OCI-M2 (cell line): Measurements from ENCODE around the gene PYGM.

Experiments used
- DNase-seq: peaks from one replicate; lab custom pipeline; 2025; ENCODE audit not compliant: unreplicated experiment; lab: John Stamatoyannopoulos, UW

The PYGM gene

DNA sequence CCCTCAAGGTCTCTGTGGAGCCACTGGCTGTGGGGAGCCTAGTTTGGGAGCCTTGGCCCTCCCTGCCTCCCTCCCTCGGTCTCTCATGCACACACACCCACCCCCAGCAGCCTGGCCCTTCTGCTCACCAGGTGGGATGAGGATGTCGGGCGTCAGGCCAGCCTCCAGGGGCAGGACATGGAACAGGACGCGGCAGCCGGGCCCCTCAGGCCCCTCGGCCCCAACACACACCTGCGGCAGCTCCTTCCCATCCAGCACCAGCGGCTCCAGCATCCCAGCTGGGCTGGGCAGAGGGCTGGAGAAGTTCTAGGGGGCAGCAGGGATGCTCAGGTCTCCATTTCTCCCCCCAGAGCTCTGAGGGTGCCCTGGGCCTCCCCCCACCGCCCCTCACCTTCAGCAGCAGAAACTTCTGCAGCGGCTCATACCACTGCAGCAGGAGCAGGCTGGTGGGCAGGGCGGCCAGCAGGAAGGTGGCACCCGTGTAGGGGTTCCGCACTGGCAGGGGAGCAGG is 32.1 kb upstream of the PYGM start:
- no peak for DNase-seq

DNA sequence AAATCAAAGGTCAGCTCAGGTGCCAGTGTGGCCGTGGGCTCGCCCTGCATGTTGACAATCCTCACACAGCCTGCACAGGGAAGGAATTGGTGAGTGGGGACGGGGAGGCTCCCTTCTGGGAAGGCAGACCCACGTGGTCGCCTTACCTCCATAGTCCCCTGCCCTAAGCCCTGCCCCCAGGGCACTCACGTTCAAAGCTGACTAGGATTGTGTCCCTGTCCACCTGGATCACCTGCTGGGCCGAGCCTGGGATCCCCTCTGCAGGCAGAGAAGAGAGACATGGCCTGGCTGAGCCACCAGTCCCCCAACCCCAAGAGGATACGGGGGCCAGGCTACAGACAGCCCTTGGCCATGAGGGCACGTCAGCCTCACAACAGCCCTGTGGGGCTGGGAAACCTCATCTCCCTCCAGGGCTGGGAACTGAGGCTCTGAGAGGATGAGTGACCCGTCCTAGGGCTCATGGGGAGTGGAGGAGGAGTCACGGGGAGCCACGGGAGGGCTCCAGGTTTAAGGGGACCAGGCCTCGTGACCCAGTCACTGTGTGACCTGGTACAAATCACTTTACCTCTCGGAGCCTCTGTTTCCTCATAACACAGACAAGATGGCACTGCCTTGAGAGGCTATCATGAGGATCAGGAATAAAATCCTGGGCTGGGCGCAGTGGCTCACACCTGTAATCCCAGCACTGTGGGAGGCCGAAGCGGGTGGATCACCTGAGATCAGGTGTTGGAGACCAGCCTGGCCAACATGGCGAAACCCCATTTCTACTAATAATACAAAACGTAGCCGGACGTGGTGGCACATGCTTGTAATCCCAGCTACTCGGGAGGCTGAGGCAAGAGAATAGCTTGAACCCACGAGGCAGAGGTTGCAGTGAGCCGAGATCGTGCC is 30.7 kb upstream of the PYGM start:
- DNase-seq, result no peak

DNA sequence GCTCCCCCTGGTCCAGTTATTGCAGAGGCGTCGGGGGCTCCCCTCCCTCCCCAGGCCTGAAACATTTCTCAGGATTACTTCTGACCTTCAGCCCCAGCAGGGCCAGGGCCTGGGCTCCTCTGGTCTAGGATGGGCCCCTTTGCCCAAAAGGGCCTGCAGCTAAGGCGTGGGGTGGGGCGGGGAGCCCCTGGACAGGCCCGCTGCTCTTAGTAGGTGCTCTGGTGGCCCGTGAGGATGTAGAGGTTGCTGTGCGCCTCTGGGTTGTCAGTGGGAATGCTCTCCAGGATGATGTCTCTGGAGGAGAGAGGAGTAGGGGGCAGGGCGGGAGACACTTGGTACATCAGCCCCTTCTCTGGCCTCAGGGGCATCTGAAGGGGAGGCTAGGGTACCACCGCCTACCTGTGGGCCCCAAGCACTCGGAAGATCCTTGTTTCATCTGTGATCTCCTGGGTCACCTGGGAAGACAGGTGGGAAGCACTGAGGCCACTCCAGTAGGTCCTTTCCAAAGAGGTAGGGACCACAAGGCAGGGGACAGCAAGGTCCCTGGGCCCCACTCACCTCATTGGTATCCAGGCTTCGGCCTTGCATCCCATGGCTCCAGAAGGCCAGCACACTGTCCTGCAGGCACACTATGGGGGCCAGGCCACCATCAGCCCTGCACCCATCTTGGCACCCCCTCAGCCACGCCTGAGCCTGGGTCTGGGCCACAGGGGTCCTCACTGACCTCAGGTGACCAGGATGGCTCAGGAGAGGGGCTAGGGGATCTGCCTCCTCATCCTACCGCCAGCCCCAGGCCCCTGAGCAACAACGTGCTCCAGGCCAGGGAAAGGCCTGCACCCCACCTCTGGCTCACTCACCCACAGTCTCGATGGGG is 29.8 kb upstream of the PYGM start:
- DNase-seq, result no peak

DNA sequence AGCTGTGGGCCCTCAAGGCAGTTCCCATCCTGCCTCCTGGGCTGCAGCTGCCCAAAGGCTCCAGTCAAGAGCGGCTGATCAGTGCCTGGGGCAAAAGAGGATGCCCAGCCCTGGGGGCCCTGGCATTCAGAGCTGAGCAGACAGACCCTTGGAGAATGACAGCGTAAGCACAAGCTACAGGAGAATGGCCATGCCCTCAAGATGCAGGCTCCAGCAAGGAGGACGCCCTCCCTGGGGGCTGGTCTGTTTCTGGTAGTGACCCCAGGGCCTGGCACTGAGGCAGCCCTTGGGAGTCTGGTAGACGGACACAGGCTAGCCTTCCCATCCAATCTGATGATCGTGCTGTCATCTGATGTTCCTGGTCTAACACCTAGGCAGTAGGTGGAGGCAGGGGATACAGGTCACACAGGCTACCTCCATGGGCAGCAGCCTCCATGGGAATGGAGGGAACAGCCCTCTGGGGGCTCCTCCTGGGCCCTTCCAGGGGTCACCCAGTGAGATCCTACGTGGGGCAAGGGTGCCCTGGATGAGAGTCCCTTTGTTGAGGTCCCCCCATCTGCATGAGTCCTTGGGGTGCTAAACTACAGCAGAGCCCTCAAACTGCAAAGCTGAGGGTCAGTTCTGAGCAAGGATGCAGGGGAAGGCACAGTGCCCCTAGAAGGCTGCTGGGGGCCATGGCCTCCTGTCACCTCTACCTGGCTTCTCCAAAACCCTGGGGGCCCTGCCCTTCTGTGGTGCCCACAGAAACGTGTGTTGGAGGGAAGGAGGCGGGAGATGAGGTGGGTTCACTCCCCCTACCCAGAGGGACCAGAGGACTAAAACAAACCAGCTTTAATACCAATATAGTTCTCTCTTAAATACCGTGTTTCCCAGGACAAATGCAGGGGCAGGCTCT is 28.8 kb upstream of the PYGM start:
- DNase-seq, result no peak

DNA sequence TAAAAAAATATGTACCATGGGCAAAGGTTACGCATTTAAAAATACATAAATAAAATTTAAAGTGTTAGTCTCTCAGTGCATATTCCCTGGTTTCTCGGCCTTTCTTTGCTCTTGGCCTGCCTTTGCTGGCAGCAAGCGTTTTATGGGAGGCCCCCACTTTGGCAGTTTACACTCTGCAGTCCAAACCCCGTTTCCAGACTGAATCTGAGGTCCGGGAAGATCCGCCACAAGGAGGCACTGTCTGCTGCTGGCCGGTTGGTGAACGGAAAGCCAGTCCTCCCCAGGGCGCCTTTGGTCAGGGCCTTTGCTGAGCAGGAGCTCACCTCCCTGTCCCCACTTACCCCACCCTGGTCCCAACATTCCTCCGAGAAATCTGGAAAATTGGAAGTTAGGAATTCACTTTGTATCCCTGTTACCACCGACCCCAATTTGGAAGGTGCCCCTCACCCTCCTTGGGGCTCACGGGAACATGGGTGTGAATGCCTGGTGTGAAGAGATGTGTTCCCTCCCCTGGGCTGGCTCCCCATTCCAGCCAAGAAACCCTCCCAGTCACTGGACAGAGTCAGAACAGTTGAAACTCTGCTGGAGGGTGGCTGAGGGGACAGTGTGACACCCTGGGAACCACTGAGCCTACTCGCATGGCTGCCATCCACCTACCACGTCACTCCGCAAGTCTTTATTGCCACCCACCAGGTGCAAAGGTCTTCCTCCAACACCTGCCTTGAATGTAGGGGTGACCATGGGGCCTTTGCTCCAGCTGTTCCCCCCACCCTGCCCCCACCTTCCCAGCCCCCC is 27.9 kb upstream of the PYGM start:
- no peak for DNase-seq

DNA sequence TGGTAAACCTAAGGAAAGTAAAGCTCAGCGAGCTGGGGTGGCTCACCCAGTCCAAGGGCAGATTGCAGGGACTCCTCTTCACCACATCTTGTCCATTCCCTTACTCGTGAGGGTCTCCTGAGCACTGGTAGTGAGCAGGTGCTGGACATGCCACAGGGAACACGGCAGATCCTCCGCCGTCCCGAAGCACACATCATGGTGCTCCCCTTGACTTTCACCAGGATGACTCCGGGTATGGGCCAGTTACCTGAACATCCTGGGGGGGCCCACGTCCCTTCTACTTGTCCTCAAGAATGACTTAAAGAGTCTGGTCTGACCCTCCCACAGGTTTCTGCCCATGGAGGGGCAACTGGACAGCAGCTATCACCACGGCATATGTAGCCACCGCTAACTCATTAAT is 26.5 kb upstream of the PYGM start:
- no peak for DNase-seq

DNA sequence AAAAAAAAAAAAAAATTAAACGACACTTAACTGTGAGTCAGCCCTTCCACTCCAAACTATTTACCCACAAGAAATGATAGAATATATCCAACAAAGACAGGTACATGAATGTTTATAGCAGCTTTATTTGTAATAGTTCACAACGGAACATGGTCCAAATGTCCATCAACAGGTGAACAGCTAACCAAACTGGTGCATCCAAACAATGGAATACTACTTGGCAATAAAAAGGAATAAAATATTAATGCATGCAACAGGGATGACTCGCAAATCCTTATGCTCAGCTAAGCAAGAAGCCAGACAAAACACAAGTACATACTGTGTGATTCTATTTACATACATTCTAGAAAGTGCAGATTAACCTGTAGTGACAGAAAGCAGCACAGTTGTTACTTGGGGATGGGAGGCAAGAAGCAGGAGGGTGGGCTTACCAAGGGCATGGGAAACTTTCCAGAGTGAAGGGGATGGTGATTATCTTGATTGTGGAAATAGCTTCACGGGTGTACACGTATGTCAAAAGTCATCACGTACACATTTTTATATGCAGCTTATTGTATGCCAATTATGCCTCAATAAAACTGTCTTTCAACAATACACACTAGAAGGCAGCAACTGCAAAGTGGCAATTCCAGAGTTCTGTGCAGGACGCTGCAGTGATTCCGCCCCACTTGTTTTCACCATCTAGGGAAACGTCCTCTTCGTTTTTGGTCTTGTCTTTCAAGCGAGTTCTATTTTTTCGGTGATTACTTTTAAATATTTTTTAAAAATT is 25.2 kb upstream of the PYGM start:
- DNase-seq, result no peak

DNA sequence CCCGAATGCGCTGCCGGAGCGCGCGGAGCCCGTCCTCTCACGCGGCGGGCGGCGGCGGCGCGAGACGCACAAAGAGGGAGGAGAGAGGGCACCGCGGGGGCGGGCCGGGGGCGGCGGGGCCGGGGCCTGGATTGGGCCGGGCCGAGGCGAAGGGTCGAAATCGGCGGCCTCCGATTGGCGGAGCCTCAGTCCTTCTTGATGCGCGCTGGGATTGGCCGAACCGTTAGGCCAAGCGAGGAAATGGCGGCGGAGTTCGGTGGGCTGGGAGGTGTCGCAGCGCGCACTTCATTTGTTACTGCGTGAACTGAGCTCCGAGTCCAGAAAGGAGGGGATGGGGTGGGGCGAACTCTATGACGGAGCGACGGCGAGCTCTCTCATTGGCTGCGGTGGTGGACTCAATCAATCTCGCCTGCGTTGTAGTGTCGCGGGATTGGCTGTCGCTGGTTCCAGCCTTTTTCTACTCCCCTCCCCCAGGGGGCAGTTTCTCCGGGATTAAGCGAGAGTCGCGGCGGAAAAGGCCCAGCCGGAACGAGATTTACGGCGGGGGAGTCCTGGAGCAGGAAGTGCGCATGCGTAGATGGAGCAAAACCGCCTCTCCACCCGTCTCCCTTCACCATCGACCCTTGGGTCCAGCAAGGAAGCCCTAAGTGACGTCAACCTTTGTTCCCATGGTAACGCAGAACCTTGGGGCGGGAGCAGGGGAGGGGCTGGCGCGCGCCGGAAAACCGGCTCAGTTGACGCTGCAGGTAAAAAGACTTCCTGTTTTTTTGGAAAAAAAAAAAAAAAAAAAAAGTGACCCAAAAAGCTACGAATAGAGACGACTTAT is 18.9 kb upstream of the PYGM start, which contains the start of gene SF1:
SF1 (minus strand) TSS at position 70 of the 826 bp plus-strand sequence. CDS start 150 bp downstream, outside the sequence.
- DNase-seq, result peak; percentile 87

DNA sequence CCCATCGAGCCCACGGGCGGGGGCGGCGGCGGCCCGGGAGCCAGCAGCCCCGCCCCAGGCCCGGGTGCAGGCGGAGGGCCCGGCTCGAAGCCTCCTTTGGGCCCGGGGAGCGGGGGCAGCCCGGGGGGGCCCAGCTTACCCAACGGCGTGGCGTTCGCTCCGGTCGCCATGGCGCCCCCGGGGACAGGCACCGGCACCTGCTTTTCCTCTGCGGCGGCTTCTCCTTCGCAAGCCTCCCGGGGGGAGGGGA is 18.4 kb upstream of the PYGM start:
- DNase-seq, result no peak

DNA sequence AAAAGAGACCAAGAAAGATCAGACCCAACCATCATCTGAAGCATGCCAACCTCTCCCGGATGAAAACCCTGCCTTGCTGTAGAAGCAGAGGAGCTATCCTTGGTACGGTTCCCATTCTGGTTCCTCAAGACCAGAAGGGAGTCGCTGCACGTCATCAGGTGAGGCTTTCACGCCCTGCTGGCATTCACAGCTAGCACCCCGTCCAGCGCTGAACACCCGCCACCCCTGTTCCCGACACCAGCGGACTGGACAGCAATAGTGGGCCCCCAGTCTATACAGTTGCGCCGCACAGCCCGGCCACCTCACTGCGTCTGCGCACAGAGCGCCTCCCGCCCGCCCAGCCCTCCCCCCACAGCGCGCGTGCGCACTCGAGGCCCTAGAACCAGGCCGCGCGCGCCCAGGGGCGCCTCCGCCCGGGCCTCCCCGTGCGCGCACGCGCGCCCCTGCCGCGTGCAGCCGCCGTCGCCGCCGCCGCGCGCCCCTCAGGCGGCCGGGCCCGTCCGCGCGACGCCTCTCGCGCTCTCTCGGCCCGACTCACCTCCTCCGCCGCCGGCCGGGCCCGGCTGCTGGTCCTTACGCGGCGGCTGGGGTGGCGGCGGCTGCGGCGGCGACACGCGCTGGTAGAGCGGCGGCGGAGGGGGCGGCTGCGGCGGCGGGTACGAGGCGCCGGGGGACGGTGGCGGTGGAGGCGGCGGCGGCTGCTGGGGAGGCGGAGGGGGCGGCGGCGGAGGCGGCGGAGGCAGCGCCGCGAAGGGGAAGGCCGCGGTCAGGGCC is 17.9 kb upstream of the PYGM start:
- DNase-seq, result no peak

DNA sequence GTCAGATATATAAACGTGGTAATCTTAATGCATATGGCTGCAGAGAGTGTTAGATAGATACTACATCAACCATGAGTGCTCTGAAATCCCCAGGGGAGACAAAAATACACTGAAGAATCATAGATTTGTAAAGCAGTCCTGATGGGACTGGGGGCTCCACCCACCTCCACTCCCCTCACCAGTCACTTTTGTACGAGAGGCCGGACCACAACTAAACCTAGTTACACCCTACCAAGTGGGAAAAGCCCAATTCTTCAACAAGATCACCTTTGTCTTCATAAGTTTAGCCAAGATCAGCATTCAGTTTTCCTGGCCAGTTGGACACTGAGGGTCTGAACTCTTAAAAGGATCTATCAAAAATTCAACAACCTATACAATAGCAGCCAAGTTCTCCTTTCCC is 17.1 kb upstream of the PYGM start:
- DNase-seq, result no peak

DNA sequence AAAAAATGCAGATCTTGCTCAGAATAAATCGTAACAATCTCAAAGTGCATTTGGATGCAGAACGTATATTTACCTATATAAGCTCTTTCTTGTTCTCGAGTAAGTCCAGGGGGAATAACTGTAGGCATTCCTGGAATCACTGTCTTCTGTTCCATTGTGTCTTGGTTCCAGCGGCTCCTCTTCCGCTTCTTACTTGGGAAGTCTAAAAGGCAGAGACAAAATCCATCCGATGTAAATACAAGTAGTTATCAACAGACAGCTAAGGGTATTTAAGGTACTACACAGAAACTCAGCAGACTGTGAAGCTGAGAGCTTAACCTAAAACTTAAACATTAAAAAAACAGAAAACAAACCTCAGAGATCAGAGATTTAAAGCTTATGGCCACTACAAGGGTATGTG is 16.7 kb upstream of the PYGM start:
- DNase-seq, result no peak

DNA sequence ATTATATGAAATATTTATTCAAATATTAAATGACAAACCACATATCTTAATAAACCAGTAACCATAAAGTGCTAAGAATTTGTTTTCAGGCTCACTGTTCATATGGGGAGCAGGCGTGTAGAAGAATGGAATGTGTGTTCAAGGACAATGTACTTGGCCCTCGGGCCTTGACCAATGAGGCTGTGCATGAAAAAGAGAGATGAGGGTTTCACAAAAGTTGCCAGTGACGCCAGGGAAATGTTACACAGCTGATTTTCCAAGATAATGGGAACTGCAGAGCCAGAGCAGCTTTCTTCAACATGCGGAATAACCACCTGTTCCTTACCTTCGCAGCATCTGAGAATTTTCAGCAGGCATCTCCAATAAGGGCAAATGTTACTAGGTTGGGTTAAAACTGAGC is 14.4 kb upstream of the PYGM start:
- no peak for DNase-seq

DNA sequence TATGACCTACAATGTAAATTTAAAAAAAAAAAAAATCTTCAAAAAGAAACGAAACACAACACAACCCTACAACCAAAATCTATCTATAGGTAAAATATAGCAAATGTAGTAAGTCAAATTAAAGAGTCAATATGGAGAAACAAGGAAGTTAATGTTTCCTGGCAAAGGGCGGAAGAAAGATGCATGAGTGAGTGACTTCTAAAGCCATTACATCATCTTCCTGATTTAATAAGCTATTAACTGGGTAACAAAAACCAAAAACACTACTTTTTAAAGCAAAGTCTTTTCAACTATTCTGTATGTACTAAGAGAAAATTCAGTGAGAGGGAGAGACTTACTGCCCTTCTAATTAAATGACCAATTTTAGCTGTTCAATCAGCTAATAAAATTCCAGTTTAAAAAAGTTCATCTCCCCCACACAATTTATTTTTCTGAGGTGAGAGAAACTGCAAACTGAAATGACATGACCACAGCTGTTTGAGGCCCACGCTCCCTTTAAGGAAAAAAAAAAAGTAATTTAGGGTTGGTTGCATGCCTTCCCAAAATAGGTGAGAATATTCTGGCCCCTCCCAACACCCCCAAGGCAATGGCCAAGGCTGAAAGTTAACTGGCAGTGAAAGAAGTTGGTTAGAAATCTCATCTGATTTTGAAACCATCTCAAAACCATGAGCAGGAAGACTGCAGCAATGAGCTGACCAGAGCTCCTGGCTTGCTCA is 12.7 kb upstream of the PYGM start:
- no peak for DNase-seq

DNA sequence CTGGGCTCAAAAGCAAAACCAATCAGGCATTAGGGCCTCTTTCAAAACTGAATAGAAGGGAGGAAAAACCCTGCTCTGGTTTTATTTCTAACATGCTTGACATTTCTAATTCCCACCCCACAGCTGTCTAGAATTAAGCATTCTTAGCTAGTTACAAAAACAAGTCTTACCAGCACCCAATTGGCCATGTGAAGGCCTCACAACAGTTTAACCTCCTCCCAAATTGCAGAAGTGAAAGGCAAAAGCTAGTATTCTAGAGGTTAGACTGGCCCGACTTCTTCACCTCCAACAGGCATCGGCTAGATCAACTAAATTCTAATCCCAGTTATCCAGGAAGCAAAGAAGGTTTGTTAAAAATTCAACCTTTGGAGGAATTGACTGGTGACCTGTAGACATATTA is 12.1 kb upstream of the PYGM start:
- no peak for DNase-seq

DNA sequence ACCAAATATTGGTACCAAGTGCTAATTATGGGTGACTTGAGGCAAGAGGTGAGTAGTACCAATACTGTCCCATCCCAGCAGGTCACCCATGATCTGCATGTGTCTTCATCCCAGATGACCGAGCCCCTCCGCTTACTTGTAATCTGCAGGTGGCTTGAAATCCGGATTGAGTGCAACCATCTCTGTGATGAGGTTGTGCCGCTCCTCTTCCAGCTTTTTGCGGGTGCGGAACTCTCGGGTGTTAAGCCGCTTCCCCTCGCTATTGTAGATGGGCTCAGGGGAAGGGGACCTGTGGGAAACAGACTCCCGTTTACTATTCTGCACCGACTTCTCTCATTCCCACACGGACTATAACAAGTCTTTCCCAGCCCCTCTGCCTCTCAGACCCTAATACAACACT is 10.3 kb upstream of the PYGM start:
- DNase-seq, result no peak

DNA sequence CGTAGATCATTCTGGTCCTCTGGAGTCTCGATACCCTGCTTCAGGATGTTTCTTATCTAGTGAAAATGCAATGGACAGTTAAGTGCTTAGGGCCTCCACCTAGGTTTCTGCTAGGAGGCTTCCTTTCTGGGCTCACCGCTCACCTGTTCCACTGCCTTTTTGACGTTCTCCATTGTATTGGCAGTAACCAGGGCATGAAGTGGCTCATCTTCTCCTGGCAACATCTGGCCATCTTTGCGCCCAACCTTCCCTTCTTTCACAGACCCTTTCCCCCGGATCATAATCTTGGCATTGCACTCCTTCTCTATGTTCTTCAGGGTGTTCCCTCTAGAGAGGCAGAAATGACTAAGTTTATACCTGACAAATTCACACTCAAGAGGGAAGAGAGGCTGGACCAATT is 9.5 kb upstream of the PYGM start:
- DNase-seq, result no peak
